ENCODE data around the gene PIAS3.

DNA sequence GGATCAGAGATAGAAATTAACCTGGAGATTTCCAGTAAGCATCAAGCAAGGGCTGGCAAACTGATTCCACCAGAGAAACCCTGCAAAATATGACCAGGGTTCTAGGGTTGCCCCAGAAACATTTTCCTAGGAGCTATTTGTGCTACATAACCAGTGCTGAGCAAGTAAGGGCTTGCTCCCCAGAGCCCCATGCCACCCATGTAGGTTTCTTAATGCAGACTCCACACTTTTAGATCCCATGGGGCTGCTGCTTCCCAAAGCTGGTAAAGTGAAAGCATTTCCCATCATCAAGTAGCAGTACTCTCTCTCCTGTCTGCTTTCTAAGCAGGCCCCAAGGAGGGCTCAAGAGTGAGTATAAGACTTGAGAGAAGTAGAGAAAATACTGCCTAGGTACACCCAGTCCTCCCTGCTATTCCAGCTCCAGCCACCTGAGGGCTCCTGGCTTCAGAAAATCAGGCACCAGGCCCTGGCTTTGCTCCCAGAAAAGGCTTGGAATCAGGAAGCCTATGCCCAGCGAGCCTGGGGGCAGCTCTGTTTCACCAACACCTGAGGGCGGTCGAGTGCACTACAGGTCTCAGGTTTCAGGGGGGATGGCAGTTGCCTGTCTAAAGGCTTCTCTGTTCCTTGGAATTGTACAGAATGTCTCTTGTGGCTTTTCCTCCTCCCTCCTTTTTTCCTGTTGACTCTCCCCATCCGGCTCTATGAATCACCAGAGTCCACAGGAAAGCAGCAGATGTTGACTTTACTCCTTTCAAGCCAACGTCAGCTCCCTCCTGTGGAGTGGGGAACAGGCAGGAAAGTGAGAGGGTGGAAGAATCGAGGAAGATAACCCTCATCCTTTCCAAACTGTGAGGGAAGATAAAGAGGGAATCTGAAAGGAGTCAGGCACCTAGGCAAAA is 33.0 kb upstream of the PIAS3 start:
- TF ChIP-seq POLR2AphosphoS5 (IDR thresholded peaks at IDR 0.05) (no peak), EZH2 (IDR thresholded peaks at IDR 0.05; ENCODE audit: borderline replicate concordance, insufficient read depth, low read length, poor library complexity, severe bottlenecking) (no peak), EP300 (conservative IDR thresholded peaks at IDR 0.05; ENCODE audit: poor library complexity, severe bottlenecking) (no peak), TAF1 (IDR thresholded peaks at IDR 0.05; ENCODE audit: low read depth) (no peak)
- TF ChIP-seq, protein P1, sequence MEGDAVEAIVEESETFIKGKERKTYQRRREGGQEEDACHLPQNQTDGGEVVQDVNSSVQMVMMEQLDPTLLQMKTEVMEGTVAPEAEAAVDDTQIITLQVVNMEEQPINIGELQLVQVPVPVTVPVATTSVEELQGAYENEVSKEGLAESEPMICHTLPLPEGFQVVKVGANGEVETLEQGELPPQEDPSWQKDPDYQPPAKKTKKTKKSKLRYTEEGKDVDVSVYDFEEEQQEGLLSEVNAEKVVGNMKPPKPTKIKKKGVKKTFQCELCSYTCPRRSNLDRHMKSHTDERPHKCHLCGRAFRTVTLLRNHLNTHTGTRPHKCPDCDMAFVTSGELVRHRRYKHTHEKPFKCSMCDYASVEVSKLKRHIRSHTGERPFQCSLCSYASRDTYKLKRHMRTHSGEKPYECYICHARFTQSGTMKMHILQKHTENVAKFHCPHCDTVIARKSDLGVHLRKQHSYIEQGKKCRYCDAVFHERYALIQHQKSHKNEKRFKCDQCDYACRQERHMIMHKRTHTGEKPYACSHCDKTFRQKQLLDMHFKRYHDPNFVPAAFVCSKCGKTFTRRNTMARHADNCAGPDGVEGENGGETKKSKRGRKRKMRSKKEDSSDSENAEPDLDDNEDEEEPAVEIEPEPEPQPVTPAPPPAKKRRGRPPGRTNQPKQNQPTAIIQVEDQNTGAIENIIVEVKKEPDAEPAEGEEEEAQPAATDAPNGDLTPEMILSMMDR (IDR thresholded peaks at IDR 0.05; ENCODE audit: poor library complexity, severe bottlenecking) = peak; percentile 97
- TF ChIP-seq, protein P2, sequence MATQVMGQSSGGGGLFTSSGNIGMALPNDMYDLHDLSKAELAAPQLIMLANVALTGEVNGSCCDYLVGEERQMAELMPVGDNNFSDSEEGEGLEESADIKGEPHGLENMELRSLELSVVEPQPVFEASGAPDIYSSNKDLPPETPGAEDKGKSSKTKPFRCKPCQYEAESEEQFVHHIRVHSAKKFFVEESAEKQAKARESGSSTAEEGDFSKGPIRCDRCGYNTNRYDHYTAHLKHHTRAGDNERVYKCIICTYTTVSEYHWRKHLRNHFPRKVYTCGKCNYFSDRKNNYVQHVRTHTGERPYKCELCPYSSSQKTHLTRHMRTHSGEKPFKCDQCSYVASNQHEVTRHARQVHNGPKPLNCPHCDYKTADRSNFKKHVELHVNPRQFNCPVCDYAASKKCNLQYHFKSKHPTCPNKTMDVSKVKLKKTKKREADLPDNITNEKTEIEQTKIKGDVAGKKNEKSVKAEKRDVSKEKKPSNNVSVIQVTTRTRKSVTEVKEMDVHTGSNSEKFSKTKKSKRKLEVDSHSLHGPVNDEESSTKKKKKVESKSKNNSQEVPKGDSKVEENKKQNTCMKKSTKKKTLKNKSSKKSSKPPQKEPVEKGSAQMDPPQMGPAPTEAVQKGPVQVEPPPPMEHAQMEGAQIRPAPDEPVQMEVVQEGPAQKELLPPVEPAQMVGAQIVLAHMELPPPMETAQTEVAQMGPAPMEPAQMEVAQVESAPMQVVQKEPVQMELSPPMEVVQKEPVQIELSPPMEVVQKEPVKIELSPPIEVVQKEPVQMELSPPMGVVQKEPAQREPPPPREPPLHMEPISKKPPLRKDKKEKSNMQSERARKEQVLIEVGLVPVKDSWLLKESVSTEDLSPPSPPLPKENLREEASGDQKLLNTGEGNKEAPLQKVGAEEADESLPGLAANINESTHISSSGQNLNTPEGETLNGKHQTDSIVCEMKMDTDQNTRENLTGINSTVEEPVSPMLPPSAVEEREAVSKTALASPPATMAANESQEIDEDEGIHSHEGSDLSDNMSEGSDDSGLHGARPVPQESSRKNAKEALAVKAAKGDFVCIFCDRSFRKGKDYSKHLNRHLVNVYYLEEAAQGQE (IDR thresholded peaks at IDR 0.05; ENCODE audit: borderline replicate concordance) = no peak

All from neural cell (in vitro differentiated cells).